Measurements from ENCODE around the gene CTBP2.

Gene CTBP2

DNA sequence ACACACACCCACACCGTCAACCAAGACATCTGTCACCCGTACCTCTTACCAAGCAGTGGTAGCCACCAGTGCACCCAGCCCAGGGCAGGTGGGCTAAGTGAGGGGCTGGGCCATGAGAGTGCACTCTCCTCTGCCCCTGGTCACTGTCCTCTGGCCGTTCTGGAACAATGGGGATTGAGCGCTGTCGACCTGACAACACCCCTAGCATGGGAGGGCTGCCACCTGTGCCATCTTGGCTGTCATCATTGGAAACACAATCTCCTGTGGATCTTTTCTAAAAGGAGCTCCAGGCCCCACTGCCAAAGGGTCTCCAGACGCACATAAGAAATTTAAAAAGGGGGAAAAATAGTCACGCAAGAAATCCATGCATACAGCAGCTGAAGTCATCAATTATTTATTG, 80.1 kb downstream of the CTBP2 start:
- Histone ChIP-seq H3K27ac (ENCODE audit: low read length) (no peak overlapping the region), H3K27me3 (ENCODE audit: low read depth, low read length) (no peaks in the 10 kb centered on the region), H3K36me3 (ENCODE audit: control insufficient read depth in 1 of 2, insufficient read depth in 2 of 2, low read length in 2 of 2) (no peaks in the 10 kb centered on the region), H3K4me1 (ENCODE audit: control insufficient read depth in 1 of 2, insufficient read depth in 2 of 2, low read length in 2 of 2) (peaks cover 0 to 32% of the 10 kb centered on the region in 2 donors), H3K9me3 (ENCODE audit: control insufficient read depth in 1 of 2, low read length in 2 of 2) (no peaks in the 10 kb centered on the region), H3K4me3 (ENCODE audit: low read depth in 1 of 2, low read length in 2 of 2) (no peak overlapping the region)

DNA sequence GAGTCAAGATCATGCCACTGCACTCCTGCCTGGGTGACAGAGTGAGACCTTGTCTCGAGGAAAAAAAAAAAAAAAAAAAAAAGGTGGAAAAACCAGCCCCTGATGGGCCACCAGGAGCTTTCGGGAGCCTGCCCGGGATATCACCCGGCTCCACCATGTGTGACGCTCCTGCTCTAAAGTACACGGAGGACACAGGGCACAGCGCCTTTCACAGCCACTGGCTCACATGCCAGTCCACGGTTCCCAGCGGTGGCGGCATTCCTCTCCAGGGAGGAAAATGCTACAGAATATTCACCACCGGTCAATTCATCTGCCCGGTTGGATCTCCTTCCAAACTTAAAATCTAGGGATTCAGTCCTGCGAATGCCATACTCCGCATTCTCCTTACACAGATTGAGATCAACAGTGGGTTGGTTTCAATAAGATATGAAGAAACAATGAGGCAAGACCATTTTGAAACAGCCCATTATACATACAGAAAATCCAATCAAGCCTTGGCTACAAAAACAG, 81.2 kb downstream of the CTBP2 start:
- no peaks in the 10 kb centered on the region for H3K9me3 ChIP-seq (ENCODE audit: control insufficient read depth in 1 of 2, low read length in 2 of 2)
- H3K27me3 ChIP-seq (ENCODE audit: low read depth, low read length) = no peaks in the 10 kb centered on the region
- peaks cover 0 to 22% of the 10 kb centered on the region in 2 donors for H3K4me1 ChIP-seq (ENCODE audit: control insufficient read depth in 1 of 2, insufficient read depth in 2 of 2, low read length in 2 of 2)
- H3K36me3 ChIP-seq (ENCODE audit: control insufficient read depth in 1 of 2, insufficient read depth in 2 of 2, low read length in 2 of 2) = peaks cover 0 to 4% of the 10 kb centered on the region in 2 donors
- no peak overlapping the region for H3K27ac ChIP-seq (ENCODE audit: low read length)
- no peak overlapping the region for H3K4me3 ChIP-seq (ENCODE audit: low read depth in 1 of 2, low read length in 2 of 2)

DNA sequence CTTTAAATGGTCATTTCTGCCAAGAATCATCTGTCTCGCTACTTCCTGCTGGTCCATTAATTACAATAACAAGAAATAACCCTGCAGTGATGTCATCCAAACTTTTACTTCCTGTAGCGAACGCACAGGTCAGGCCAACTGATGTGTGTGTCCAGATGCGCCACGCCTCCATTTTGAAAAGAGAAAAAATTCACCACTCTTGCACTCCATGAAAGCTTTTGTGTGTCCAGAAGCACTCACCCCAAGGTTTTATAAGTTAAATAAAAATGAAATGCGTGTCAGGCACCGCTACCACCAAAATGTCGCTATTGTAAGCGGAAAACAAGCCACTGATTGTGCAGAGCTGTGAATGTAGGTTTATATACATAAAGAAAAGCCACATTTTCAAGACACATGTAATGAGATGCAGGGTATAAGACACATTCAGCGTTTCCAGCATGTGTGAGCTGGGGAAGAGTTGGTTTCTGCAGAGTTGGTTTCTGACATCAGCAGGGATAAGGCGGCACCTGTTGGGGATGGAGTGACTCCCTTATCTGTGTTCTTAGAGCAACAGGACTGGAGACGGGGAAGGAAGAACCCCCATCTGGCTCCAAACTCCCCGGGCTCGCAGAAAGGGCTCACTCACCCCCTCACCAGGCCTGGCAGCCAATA, 83.3 kb downstream of the CTBP2 start:
- Histone ChIP-seq H3K36me3 (ENCODE audit: control insufficient read depth in 1 of 2, insufficient read depth in 2 of 2, low read length in 2 of 2) (peaks cover 4% of the 10 kb centered on the region in 2 donors), H3K27ac (ENCODE audit: low read length) (no peak overlapping the region), H3K27me3 (ENCODE audit: low read depth, low read length) (no peaks in the 10 kb centered on the region), H3K4me3 (ENCODE audit: low read depth in 1 of 2, low read length in 2 of 2) (no peak overlapping the region), H3K9me3 (ENCODE audit: control insufficient read depth in 1 of 2, low read length in 2 of 2) (no peaks in the 10 kb centered on the region), H3K4me1 (ENCODE audit: control insufficient read depth in 1 of 2, insufficient read depth in 2 of 2, low read length in 2 of 2) (peaks cover 0 to 10% of the 10 kb centered on the region in 2 donors)

DNA sequence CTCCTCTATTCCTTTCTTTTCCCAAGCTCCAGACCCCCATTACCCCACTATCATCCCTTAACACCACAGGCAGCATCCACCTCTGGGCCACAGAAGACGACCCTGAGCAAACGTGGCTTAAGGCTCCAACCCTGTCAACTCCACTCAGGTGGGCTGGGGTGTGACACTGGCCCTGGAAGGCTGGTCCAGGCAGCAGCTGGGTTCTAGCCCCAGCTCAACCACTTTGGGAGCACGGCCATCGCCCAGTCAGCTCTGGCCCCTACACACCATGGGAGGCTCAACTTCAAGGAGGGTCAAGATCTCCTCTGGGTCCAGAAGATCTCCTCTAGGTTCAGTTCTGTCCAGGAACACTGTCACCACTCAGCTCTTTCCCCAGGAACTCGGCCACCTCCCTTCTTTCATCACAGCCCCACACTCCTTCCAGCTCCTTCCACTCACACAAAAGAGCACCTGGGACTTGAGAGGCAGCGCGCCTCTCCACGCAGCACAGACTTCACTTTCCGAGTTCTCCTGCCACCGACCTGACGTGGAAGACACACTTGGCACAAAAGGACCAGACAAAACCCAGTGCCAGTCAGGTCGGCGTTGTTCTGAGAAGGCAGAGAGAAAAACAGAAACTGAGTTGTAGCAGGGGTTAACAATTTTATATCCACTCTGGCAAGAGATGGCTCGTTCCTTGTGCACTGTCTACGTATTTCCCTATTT, 84.1 kb downstream of the CTBP2 start:
- Histone ChIP-seq H3K4me3 (ENCODE audit: low read depth in 1 of 2, low read length in 2 of 2) (no peak overlapping the region), H3K36me3 (ENCODE audit: control insufficient read depth in 1 of 2, insufficient read depth in 2 of 2, low read length in 2 of 2) (peaks cover 4% of the 10 kb centered on the region in 2 donors), H3K27ac (ENCODE audit: low read length) (no peak overlapping the region), H3K27me3 (ENCODE audit: low read depth, low read length) (no peaks in the 10 kb centered on the region), H3K4me1 (ENCODE audit: control insufficient read depth in 1 of 2, insufficient read depth in 2 of 2, low read length in 2 of 2) (peaks cover 0 to 6% of the 10 kb centered on the region in 2 donors), H3K9me3 (ENCODE audit: control insufficient read depth in 1 of 2, low read length in 2 of 2) (no peaks in the 10 kb centered on the region)

DNA sequence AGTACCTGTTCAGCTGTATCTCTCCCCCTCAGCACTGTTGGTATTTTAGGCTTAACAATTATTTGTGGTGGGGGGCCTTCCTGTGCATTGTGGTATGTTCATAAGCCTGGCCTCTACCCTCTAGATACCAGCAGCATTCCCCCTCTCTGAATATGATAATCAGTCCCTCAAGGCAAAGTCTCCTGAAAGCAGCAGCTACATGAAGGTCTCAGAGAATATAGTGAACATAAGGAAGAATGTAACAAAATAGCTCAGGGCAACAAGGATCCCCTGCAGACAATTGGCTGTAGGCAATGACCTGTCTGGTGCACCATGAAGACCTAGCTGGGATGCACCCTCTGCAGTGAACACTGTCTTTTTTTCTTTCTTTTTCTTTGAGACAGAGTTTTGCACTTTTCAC, 86.4 kb downstream of the CTBP2 start:
- H3K27ac ChIP-seq (ENCODE audit: low read length) = no peak overlapping the region
- no peaks in the 10 kb centered on the region for H3K9me3 ChIP-seq (ENCODE audit: control insufficient read depth in 1 of 2, low read length in 2 of 2)
- H3K4me1 ChIP-seq (ENCODE audit: control insufficient read depth in 1 of 2, insufficient read depth in 2 of 2, low read length in 2 of 2) = no peaks in the 10 kb centered on the region
- no peak overlapping the region for H3K4me3 ChIP-seq (ENCODE audit: low read depth in 1 of 2, low read length in 2 of 2)
- H3K27me3 ChIP-seq (ENCODE audit: low read depth, low read length) = no peaks in the 10 kb centered on the region
- H3K36me3 ChIP-seq (ENCODE audit: control insufficient read depth in 1 of 2, insufficient read depth in 2 of 2, low read length in 2 of 2) = peaks cover 4% of the 10 kb centered on the region in 2 donors

DNA sequence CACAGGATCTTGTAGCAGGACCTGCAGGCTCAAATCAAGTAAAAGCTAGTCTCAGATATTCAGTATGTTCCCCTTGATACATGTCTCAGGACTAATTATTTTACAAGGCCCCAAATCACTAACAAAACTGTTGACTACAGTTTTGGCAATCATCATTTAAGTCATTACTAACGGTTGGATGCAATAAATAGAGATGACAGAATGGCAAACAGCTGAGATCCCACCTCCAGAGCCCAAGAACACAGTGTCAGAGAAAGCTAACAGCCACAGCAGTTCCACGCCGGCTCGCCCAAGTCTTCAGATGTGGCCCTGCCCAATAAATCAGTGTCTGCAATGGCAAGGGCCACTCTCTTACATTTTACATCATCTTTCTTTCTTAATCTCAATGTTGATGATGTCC, 87.6 kb downstream of the CTBP2 start:
- H3K36me3 ChIP-seq (ENCODE audit: control insufficient read depth in 1 of 2, insufficient read depth in 2 of 2, low read length in 2 of 2) = peaks cover 4% of the 10 kb centered on the region in 2 donors
- H3K4me1 ChIP-seq (ENCODE audit: control insufficient read depth in 1 of 2, insufficient read depth in 2 of 2, low read length in 2 of 2) = no peaks in the 10 kb centered on the region
- no peaks in the 10 kb centered on the region for H3K9me3 ChIP-seq (ENCODE audit: control insufficient read depth in 1 of 2, low read length in 2 of 2)
- no peak overlapping the region for H3K27ac ChIP-seq (ENCODE audit: low read length)
- H3K27me3 ChIP-seq (ENCODE audit: low read depth, low read length) = no peaks in the 10 kb centered on the region
- no peak overlapping the region for H3K4me3 ChIP-seq (ENCODE audit: low read depth in 1 of 2, low read length in 2 of 2)

DNA sequence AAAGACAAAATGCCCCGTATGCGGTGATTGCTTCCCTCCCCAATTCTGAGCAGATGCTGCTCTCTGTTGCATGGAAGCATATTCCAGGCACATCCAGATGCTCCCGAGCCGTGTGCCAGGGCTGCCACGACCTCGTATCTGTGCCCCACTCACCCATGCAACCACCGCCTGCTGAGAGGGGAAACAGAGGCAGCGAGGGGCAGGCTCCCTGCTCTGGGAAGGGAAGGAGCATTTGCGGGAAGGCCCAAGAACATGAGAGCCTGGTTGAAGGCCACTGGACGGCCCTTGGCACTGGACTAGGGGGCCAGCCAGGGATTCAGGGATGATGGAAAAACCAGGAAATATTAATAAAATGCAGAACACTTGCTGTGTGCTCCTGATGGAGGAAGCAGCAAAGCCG, 89.4 kb downstream of the CTBP2 start:
- Histone ChIP-seq H3K27me3 (ENCODE audit: low read depth, low read length) (no peaks in the 10 kb centered on the region), H3K36me3 (ENCODE audit: control insufficient read depth in 1 of 2, insufficient read depth in 2 of 2, low read length in 2 of 2) (peaks cover 4% of the 10 kb centered on the region in 2 donors), H3K4me1 (ENCODE audit: control insufficient read depth in 1 of 2, insufficient read depth in 2 of 2, low read length in 2 of 2) (peaks cover 0 to 8% of the 10 kb centered on the region in 2 donors), H3K27ac (ENCODE audit: low read length) (no peak overlapping the region), H3K9me3 (ENCODE audit: control insufficient read depth in 1 of 2, low read length in 2 of 2) (no peaks in the 10 kb centered on the region), H3K4me3 (ENCODE audit: low read depth in 1 of 2, low read length in 2 of 2) (no peak overlapping the region)

DNA sequence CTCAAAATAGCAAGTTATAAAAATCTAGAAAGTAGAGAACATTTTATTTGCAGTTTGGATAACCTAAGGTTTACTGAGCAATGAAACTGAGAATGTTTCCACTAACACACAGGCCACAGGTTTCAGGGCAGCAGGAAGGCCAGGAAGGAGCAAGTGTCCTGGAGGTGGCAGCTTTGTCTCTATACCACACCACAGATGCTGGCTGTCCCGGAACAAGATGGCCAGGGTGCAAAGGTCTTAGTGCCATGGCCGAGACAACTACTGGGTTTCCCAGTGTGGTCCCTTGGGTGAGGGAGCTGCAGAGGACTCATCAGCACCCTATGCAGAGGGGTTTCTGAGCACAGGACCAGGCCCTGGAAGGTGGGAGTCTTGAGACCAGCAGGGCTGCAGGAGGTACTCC, 92.0 kb downstream of the CTBP2 start:
- no peaks in the 10 kb centered on the region for H3K9me3 ChIP-seq (ENCODE audit: control insufficient read depth in 1 of 2, low read length in 2 of 2)
- peaks cover 12 to 33% of the 10 kb centered on the region in 2 donors for H3K4me1 ChIP-seq (ENCODE audit: control insufficient read depth in 1 of 2, insufficient read depth in 2 of 2, low read length in 2 of 2)
- H3K36me3 ChIP-seq (ENCODE audit: control insufficient read depth in 1 of 2, insufficient read depth in 2 of 2, low read length in 2 of 2) = no peaks in the 10 kb centered on the region
- H3K27me3 ChIP-seq (ENCODE audit: low read depth, low read length) = no peaks in the 10 kb centered on the region
- no peak overlapping the region for H3K27ac ChIP-seq (ENCODE audit: low read length)
- H3K4me3 ChIP-seq (ENCODE audit: low read depth in 1 of 2, low read length in 2 of 2) = no peak overlapping the region

DNA sequence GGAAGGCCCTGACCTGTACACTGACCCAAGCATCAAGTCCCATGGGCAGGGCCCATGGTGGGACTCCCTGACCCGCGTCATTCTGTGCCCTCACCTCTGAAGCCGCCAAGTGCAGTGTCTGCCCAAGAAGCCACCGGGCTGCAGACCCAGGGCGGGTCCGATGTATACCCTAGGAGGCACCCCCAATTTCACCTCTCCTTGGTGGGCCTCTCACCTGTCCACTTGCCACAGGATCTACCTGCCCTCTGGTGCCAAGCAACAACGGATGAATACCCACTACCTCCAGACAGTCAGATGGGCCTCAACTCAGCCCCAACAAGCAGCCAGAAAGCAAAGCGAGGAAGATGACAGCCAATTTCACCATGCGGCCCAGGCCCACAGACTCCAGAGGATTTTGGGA, 92.6 kb downstream of the CTBP2 start:
- H3K9me3 ChIP-seq (ENCODE audit: control insufficient read depth in 1 of 2, low read length in 2 of 2) = no peaks in the 10 kb centered on the region
- peaks cover 12 to 39% of the 10 kb centered on the region in 2 donors for H3K4me1 ChIP-seq (ENCODE audit: control insufficient read depth in 1 of 2, insufficient read depth in 2 of 2, low read length in 2 of 2)
- no peaks in the 10 kb centered on the region for H3K27me3 ChIP-seq (ENCODE audit: low read depth, low read length)
- H3K36me3 ChIP-seq (ENCODE audit: control insufficient read depth in 1 of 2, insufficient read depth in 2 of 2, low read length in 2 of 2) = no peaks in the 10 kb centered on the region
- no peak overlapping the region for H3K27ac ChIP-seq (ENCODE audit: low read length)
- no peak overlapping the region for H3K4me3 ChIP-seq (ENCODE audit: low read depth in 1 of 2, low read length in 2 of 2)

DNA sequence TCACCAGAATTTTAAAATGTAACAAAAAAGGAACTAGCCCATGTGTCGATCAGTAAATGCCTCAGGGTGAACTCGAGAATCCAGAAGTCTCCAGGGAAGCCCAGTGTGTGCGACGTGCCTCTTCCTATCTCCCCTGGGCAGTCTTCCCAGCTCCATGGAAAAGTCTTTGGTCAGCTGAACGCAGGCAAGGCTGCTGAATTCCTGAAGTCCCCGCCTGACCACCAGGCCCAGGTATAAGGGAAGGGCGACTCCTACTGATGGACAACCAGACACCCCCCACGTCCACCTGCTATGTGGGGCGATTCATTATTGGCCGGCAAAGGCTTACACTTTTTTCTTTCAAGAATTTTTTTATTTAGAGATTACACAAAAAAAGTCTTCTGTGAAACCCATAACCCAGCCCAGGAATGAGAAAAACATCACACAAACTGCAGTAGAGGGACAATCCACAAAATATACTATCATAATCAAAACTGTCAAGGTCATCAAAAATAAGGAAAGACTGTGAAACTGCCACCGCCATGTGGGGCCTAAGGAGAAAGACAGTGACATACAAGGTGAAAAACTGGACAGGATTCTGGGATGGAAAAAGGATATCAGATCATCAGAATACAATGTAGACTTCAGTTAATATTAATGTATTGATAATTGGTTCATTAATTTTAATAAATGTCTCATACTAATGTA, 93.5 kb downstream of the CTBP2 start:
- Histone ChIP-seq H3K4me3 (ENCODE audit: low read depth in 1 of 2, low read length in 2 of 2) (no peak overlapping the region), H3K36me3 (ENCODE audit: control insufficient read depth in 1 of 2, insufficient read depth in 2 of 2, low read length in 2 of 2) (no peaks in the 10 kb centered on the region), H3K4me1 (ENCODE audit: control insufficient read depth in 1 of 2, insufficient read depth in 2 of 2, low read length in 2 of 2) (peaks cover 15 to 47% of the 10 kb centered on the region in 2 donors), H3K27me3 (ENCODE audit: low read depth, low read length) (no peaks in the 10 kb centered on the region), H3K27ac (ENCODE audit: low read length) (no peak overlapping the region), H3K9me3 (ENCODE audit: control insufficient read depth in 1 of 2, low read length in 2 of 2) (no peaks in the 10 kb centered on the region)

DNA sequence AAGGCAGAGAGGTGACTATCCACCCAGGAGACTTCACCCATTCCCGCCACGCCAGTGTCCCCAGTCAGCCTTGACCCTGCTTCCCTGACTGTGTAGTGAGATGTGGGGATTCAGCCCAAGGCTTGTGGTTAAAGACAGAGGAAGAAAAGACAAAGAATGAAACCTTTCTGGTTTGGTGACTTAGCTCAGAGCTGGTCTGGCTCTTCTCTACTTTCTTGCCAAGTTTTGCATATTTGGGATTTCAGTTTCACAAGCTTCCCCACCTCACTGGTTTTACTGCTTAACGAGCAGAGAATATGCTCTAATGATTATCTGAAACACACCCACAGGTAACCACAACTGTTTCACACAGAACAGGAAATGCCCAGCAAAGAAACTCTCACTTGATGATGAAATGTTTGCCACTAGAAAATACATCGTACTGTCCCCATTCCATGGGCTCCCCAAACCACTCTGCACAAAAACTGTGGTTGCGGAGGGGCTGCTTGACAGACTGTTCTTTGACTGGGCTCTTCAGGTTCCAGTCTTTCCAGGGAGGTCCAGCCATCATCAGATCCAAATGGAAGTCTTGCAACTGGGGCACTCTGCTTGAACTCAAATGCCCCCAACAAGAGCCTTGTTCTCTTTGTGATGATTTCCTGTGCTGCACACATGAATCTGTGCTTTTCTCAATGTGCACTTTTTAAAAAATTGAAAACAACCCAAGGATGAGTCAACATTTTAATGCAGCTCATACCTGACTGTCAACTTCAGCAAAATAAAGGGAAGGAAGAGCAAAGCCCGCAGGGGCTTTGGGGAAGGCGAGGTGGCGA, 95.5 kb downstream of the CTBP2 start:
- peaks cover 30 to 68% of the 10 kb centered on the region in 2 donors for H3K4me1 ChIP-seq (ENCODE audit: control insufficient read depth in 1 of 2, insufficient read depth in 2 of 2, low read length in 2 of 2)
- H3K36me3 ChIP-seq (ENCODE audit: control insufficient read depth in 1 of 2, insufficient read depth in 2 of 2, low read length in 2 of 2) = no peaks in the 10 kb centered on the region
- H3K27me3 ChIP-seq (ENCODE audit: low read depth, low read length) = no peaks in the 10 kb centered on the region
- H3K27ac ChIP-seq (ENCODE audit: low read length) = peak overlapping the region; percentile 13
- no peaks in the 10 kb centered on the region for H3K9me3 ChIP-seq (ENCODE audit: control insufficient read depth in 1 of 2, low read length in 2 of 2)
- no peak overlapping the region for H3K4me3 ChIP-seq (ENCODE audit: low read depth in 1 of 2, low read length in 2 of 2)

Measured in muscle layer of duodenum (tissue), 2 donors.